SK-N-MC (cell line): Measurements from ENCODE around the gene CXorf58.

Experiments
- EZH2 ChIP-seq: fragments of 200-600 bp; sonication (generic); IDR thresholded peaks from one replicate; pipeline ENCODE4 v1.6.1; 2017; ENCODE audit warnings: antibody characterized with exemption
- FOXP2 ChIP-seq: optimal IDR thresholded peaks from 2 replicates; pipeline ENCODE3; 2011; ENCODE audit warnings: mild to moderate bottlenecking, moderate library complexity; ENCODE audit not compliant: insufficient read depth; ENCODE audit errors: extremely low read length, control extremely low read depth
- POLR2AphosphoS5 ChIP-seq: IDR thresholded peaks from 2 replicates; pipeline ENCODE4 v1.6.1; 2012; ENCODE audit warnings: mild to moderate bottlenecking, low read depth, low read length, borderline replicate concordance

GRCh38 chrX:23883737-23884354 is 24.0 kb upstream of the CXorf58 start:
- no peak for TF ChIP-seq EZH2
- TF ChIP-seq POLR2AphosphoS5: no peak
- no peak for TF ChIP-seq FOXP2
